DOHH2 (cell line): Measurements from ENCODE around the gene CABYR.

Experiments used
- EZH2phosphoT487 ChIP-seq: fragments of 200-600 bp; sonication (generic); IDR thresholded peaks from 2 replicates; pipeline ENCODE4 v1.6.1; 2017; ENCODE audit warnings: borderline replicate concordance, mild to moderate bottlenecking, antibody characterized with exemption, low read length, moderate library complexity, mixed read lengths
- TF ChIP-seq, protein P1 (sequence below): fragments of 200-600 bp; sonication (generic); IDR thresholded peaks from one replicate; pipeline ENCODE4 v1.5.1; 2014; ENCODE audit warnings: antibody characterized with exemption, mild to moderate bottlenecking, low read depth, low read length; ENCODE audit not compliant: poor library complexity, severe bottlenecking

DNA sequence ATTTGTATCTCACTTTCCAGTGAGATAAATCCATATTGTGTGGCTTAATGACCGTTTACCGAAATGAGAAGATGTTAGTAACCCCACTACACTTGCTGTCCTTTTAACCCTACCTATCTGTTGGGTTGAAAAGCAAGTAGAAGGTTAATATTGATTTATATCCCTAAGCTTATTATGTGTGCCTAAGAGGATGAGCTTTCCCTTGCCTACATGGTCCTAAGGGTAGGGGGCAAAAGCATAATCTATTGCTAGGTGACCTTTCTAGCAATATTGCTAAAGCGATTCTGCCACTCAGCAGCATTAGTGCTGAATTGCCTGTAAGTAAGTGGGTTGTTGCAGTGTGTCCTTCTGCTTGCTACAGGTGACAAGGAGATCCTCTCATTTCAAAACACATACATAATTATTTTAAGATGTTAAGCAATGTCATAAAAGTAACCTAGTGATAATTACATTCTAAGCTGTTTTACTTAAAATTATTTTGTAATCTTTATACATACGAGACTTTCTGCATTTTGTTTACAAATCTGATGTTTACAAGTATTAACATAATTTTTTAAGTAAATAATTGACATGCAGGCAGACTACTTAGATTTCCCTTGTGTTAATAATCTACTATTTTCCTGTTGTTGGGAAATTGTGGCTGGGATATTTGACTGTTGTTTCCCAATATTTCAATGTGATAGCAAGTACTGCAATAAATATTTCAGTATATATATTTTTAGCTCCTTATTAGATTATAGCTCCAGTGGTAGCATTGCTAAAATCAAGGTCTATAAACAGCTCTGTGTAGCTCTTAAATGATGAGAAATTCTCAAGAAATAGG lies 49.1 kb upstream of the CABYR start:
- TF ChIP-seq, protein P1, sequence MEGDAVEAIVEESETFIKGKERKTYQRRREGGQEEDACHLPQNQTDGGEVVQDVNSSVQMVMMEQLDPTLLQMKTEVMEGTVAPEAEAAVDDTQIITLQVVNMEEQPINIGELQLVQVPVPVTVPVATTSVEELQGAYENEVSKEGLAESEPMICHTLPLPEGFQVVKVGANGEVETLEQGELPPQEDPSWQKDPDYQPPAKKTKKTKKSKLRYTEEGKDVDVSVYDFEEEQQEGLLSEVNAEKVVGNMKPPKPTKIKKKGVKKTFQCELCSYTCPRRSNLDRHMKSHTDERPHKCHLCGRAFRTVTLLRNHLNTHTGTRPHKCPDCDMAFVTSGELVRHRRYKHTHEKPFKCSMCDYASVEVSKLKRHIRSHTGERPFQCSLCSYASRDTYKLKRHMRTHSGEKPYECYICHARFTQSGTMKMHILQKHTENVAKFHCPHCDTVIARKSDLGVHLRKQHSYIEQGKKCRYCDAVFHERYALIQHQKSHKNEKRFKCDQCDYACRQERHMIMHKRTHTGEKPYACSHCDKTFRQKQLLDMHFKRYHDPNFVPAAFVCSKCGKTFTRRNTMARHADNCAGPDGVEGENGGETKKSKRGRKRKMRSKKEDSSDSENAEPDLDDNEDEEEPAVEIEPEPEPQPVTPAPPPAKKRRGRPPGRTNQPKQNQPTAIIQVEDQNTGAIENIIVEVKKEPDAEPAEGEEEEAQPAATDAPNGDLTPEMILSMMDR: no peak
- no peak for TF ChIP-seq EZH2phosphoT487
